ENCODE data around the gene LSM2. TPM values are rescaled to one million over a fixed set of nuclear protein-coding genes. Genes with fewer than 3 reads are reported as not detected.

LSM2 gene
- total RNA-seq = 133 and 134 TPM in 2 replicates

GRCh38 chr6:31806470-31807272 is at the start of gene LSM2:
Gene LSM2, minus strand, starts transcription at chr6:31806966. Its CDS starts 209 bp downstream, at chr6:31806757.

GRCh38 chr6:31827286-31828079 is 20.7 kb upstream of the LSM2 start, which contains the start of gene HSPA1B:
Gene HSPA1B, plus strand, starts transcription at chr6:31827738. Its CDS starts 213 bp downstream, at chr6:31827951.

GRCh38 chr6:31815025-31815838 is 8.5 kb upstream of the LSM2 start, which contains the start of the genes HSPA1A and HSPA1L:
Gene HSPA1A, plus strand, starts transcription at chr6:31815543. Its CDS starts 214 bp downstream, at chr6:31815757.
Gene HSPA1L, minus strand, starts transcription at chr6:31815283. Its CDS starts 3,311 bp downstream, at chr6:31811972.

GRCh38 chr6:31795616-31796298 is 11.0 kb downstream of the LSM2 start, which contains the start of gene VARS1:
Gene VARS1, minus strand, starts transcription at chr6:31795752. Its CDS starts 535 bp downstream, at chr6:31795217.

GRCh38 chr6:31776989-31777666 is 29.6 kb downstream of the LSM2 start, which contains the start of gene VWA7:
Gene VWA7, minus strand, starts transcription at chr6:31777328. Its CDS starts 549 bp downstream, at chr6:31776779.

GRCh38 chr6:31762356-31762755 is 44.4 kb downstream of the LSM2 start, which contains the start of gene SAPCD1:
Gene SAPCD1, plus strand, starts transcription at chr6:31762656. Its CDS starts 399 bp downstream, at chr6:31763055.

Other genes with a start within 250 kb of the LSM2 start
- gene LTA, start 234.7 kb downstream of the LSM2 start, total RNA-seq = not detected in 2 replicates
- not detected in 2 replicates for gene TNF, start 231.4 kb downstream of the LSM2 start, total RNA-seq
- gene LTB, start 224.5 kb downstream of the LSM2 start, total RNA-seq = not detected in 2 replicates
- gene LST1, start 220.7 kb downstream of the LSM2 start, total RNA-seq = not detected in 2 replicates
- not detected in 2 replicates for gene NCR3, start 214.0 kb downstream of the LSM2 start, total RNA-seq
- 0.15 TPM in 1 of 2 replicates, not detected in the other for gene AIF1, start 191.7 kb downstream of the LSM2 start, total RNA-seq
- 103 and 107 TPM in 2 replicates for gene PRRC2A, start 186.3 kb downstream of the LSM2 start, total RNA-seq
- gene BAG6, start 154.3 kb downstream of the LSM2 start, total RNA-seq = 265 and 271 TPM in 2 replicates
- 2.9 and 3.6 TPM in 2 replicates for gene APOM, start 151.1 kb downstream of the LSM2 start, total RNA-seq
- 15.6 and 17.7 TPM in 2 replicates for gene C6orf47, start 146.2 kb downstream of the LSM2 start, total RNA-seq
- gene GPANK1, start 142.0 kb downstream of the LSM2 start, total RNA-seq = 14.0 and 14.4 TPM in 2 replicates
- gene CSNK2B, start 140.9 kb downstream of the LSM2 start, total RNA-seq = 316 and 357 TPM in 2 replicates
- 0.84 and 1.3 TPM in 2 replicates for gene LY6G5B, start 137.0 kb downstream of the LSM2 start, total RNA-seq
- 1.0 and 2.2 TPM in 2 replicates for gene LY6G5C, start 125.9 kb downstream of the LSM2 start, total RNA-seq
- gene ABHD16A, start 103.6 kb downstream of the LSM2 start, total RNA-seq = 23.5 and 25.1 TPM in 2 replicates
- not detected in 2 replicates for gene LY6G6F, start 100.1 kb downstream of the LSM2 start, total RNA-seq
- not detected in 2 replicates for gene LY6G6D, start 91.6 kb downstream of the LSM2 start, total RNA-seq
- gene LY6G6C, start 85.2 kb downstream of the LSM2 start, total RNA-seq = not detected in 2 replicates
- not detected in 2 replicates for gene MPIG6B, start 83.6 kb downstream of the LSM2 start, total RNA-seq
- 56.0 and 63.8 TPM in 2 replicates for gene DDAH2, start 77.7 kb downstream of the LSM2 start, total RNA-seq
- 974 and 1,027 TPM in 2 replicates for gene CLIC1, start 70.4 kb downstream of the LSM2 start, total RNA-seq
- 10.9 and 15.5 TPM in 2 replicates for gene MSH5, start 67.0 kb downstream of the LSM2 start, total RNA-seq
- gene SAPCD1, start 44.3 kb downstream of the LSM2 start, total RNA-seq = 3.2 and 5.8 TPM in 2 replicates
- gene VWA7, start 29.6 kb downstream of the LSM2 start, total RNA-seq = 0.45 and 0.67 TPM in 2 replicates
- gene VARS1, start 11.2 kb downstream of the LSM2 start, total RNA-seq = 90.6 and 111 TPM in 2 replicates
- gene HSPA1L, start 8.3 kb upstream of the LSM2 start, total RNA-seq = 0.30 and 0.50 TPM in 2 replicates
- gene HSPA1A, start 8.6 kb upstream of the LSM2 start, total RNA-seq = 56.3 and 60.4 TPM in 2 replicates
- gene HSPA1B, start 20.8 kb upstream of the LSM2 start, total RNA-seq = 112 and 118 TPM in 2 replicates
- gene NEU1, start 55.9 kb upstream of the LSM2 start, total RNA-seq = 53.8 and 61.4 TPM in 2 replicates
- 0.45 TPM in 1 of 2 replicates, not detected in the other for gene SLC44A4, start 72.0 kb upstream of the LSM2 start, total RNA-seq
- gene EHMT2, start 90.7 kb upstream of the LSM2 start, total RNA-seq = 38.7 and 39.8 TPM in 2 replicates
- 3.0 and 3.3 TPM in 2 replicates for gene ZBTB12, start 95.1 kb upstream of the LSM2 start, total RNA-seq
- gene C2, start 120.8 kb upstream of the LSM2 start, total RNA-seq = 0.17 and 0.30 TPM in 2 replicates
- 2.0 and 2.7 TPM in 2 replicates for gene CFB, start 139.1 kb upstream of the LSM2 start, total RNA-seq
- gene NELFE, start 152.0 kb upstream of the LSM2 start, total RNA-seq = 142 and 144 TPM in 2 replicates
- 44.4 and 46.7 TPM in 2 replicates for gene SKIC2, start 152.2 kb upstream of the LSM2 start, total RNA-seq
- 17.5 and 21.9 TPM in 2 replicates for gene DXO, start 165.2 kb upstream of the LSM2 start, total RNA-seq
- gene C4A, start 175.1 kb upstream of the LSM2 start, total RNA-seq = 2.7 and 2.8 TPM in 2 replicates
- gene C4B, start 207.8 kb upstream of the LSM2 start, total RNA-seq = 1.5 and 2.2 TPM in 2 replicates
- gene CYP21A2, start 231.4 kb upstream of the LSM2 start, total RNA-seq = 0.17 TPM in 1 of 2 replicates, not detected in the other

All from bronchus fibroblast of lung (primary cell).